Fibroblast of lung (primary cell): ENCODE results near the gene G6PC3. TPM values are rescaled to one million over a fixed set of nuclear protein-coding genes. Genes with fewer than 3 reads are reported as not detected.

Experiments used
- DNase-seq, 2 donors: peaks; one replicate each; pipeline versions ENCODE4 v3.0.0 to v3.0.0-alpha.2; 2010; ENCODE audit warnings: low read depth in 2 of 2
- H2AFZ ChIP-seq: 2 replicates; pipeline ENCODE4 v1.5.1; 2012; ENCODE audit warnings: low read length, control low read depth, inconsistent platforms
- H3K27ac ChIP-seq: 2 replicates; pipeline ENCODE4 v1.5.1; 2011; ENCODE audit warnings: low read length, control low read depth; ENCODE audit not compliant: insufficient read depth
- H3K27me3 ChIP-seq: 2 replicates; pipeline ENCODE4 v1.5.1; 2011; ENCODE audit warnings: mild to moderate bottlenecking, low read length; ENCODE audit not compliant: control insufficient read depth, insufficient read depth
- H3K36me3 ChIP-seq: 2 replicates; pipeline ENCODE4 v1.5.1; 2011; ENCODE audit warnings: low read length; ENCODE audit not compliant: control insufficient read depth, insufficient read depth
- H3K4me1 ChIP-seq: 2 replicates; pipeline ENCODE4 v1.5.1; 2011; ENCODE audit warnings: low read length; ENCODE audit not compliant: control insufficient read depth, insufficient read depth; ENCODE audit errors: extremely low read depth
- H3K4me2 ChIP-seq: 2 replicates; pipeline ENCODE4 v1.5.1; 2011; ENCODE audit warnings: low read length, control low read depth; ENCODE audit not compliant: insufficient read depth; ENCODE audit errors: extremely low read depth
- H3K4me3 ChIP-seq, 4 experiments: fragments of 200-600 bp in 1 of 4; sonication (generic) in 1 of 4; replicated peaks in 1 of 4; 2 replicates each; pipeline ENCODE4 v1.5.1; 2011 to 2016; ENCODE audit warnings: low read length in 4 of 4, low read depth in 3 of 4, mild to moderate bottlenecking in 3 of 4, control low read depth in 2 of 4, inconsistent platforms in 1 of 4, mixed read lengths in 1 of 4; ENCODE audit not compliant: insufficient read depth in 1 of 4; ENCODE audit errors: control extremely low read depth in 1 of 4
- H3K79me2 ChIP-seq: 2 replicates; pipeline ENCODE4 v1.5.1; 2012; ENCODE audit warnings: mild to moderate bottlenecking, low read length, inconsistent platforms; ENCODE audit not compliant: control insufficient read depth, insufficient read depth
- H3K9ac ChIP-seq: 2 replicates; pipeline ENCODE4 v1.5.1; 2011; ENCODE audit warnings: mild to moderate bottlenecking, low read length, control low read depth; ENCODE audit not compliant: insufficient read depth
- H3K9me3 ChIP-seq: 2 replicates; pipeline ENCODE4 v1.5.1; 2012; ENCODE audit warnings: low read depth, low read length; ENCODE audit not compliant: control insufficient read depth, insufficient read depth
- H4K20me1 ChIP-seq: 2 replicates; pipeline ENCODE4 v1.5.1; 2011; ENCODE audit warnings: low read length; ENCODE audit not compliant: control insufficient read depth, insufficient read depth; ENCODE audit errors: extremely low read depth
- EZH2 ChIP-seq: IDR thresholded peaks from 2 replicates; pipeline ENCODE4 v1.5.1; 2012; ENCODE audit warnings: low read length, control low read depth, mild to moderate bottlenecking; ENCODE audit errors: missing control alignments
- polyA plus RNA-seq, 2 donors: library from polyadenylated mRNA; depleted of rRNA in 1 of 2; stranded (reverse) in 1 of 2; unstranded in 1 of 2; fragments of >200 nt; gene quantifications; 2 replicates each; pipeline ENCODE4 v1.2.1, GENCODE V29; 2011 to 2012; ENCODE audit warnings: missing spikeins in 1 of 2
- total RNA-seq: library from RNA; depleted of rRNA; stranded (reverse); fragments of >200 nt; gene quantifications from 2 replicates; pipeline ENCODE4 v1.2.1, GENCODE V29; 2014
- TF ChIP-seq, protein P1 (sequence below), 2 donors: IDR thresholded peaks in 1 of 2; conservative IDR thresholded peaks in 1 of 2; 1 replicate in 1 of 2; 2 replicates in 1 of 2; pipeline ENCODE4 v1.5.1; 2011 to 2012; ENCODE audit warnings: low read length in 2 of 2, control low read depth in 1 of 2, inconsistent platforms in 1 of 2, low read depth in 1 of 2, mild to moderate bottlenecking in 1 of 2

Gene G6PC3
- total and polyA plus RNA-seq, 2 donors (not counting 1 experiment from before 2014, with no cell fraction given): 40.0 to 76.1 TPM

DNA sequence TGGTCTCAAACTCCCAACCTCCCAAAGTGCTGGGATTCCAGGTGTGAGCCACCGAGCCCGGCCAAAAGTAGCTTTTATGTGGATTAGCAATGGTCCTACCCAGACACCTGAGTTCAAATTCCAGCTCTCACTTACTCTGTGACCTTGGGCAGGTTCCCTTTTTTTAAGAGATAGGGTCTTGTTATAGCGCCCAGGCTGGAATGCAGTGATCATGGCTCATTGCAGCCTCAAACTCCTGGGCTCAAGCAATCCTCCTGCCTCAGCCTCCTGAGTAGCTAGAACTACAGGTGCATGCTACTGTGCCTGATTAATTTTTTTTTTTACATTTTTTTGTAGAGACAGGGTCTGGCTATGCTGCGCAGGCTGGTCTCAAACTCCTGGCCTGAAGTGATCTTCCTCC is 36.3 kb downstream of the G6PC3 start:
- H3K36me3 ChIP-seq: no peaks in the 10 kb centered on the region
- no peaks in the 10 kb centered on the region for H4K20me1 ChIP-seq
- H3K9me3 ChIP-seq: no peaks in the 10 kb centered on the region
- H3K4me3 ChIP-seq: no peak overlapping the region
- no peak overlapping the region for H3K27ac ChIP-seq
- no peaks in the 10 kb centered on the region for H3K27me3 ChIP-seq
- TF ChIP-seq, protein P1, sequence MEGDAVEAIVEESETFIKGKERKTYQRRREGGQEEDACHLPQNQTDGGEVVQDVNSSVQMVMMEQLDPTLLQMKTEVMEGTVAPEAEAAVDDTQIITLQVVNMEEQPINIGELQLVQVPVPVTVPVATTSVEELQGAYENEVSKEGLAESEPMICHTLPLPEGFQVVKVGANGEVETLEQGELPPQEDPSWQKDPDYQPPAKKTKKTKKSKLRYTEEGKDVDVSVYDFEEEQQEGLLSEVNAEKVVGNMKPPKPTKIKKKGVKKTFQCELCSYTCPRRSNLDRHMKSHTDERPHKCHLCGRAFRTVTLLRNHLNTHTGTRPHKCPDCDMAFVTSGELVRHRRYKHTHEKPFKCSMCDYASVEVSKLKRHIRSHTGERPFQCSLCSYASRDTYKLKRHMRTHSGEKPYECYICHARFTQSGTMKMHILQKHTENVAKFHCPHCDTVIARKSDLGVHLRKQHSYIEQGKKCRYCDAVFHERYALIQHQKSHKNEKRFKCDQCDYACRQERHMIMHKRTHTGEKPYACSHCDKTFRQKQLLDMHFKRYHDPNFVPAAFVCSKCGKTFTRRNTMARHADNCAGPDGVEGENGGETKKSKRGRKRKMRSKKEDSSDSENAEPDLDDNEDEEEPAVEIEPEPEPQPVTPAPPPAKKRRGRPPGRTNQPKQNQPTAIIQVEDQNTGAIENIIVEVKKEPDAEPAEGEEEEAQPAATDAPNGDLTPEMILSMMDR (conservative IDR thresholded peaks at IDR 0.05 in 1 of 2, IDR thresholded peaks at IDR 0.05 in 1 of 2; ENCODE audit: low read depth in 1 of 2, low read length in 2 of 2): no peak
- TF ChIP-seq EZH2: no peak
- H2AFZ ChIP-seq: no peak overlapping the region
- H3K4me2 ChIP-seq: no peak overlapping the region
- H3K9ac ChIP-seq: no peak overlapping the region
- H3K79me2 ChIP-seq: peaks cover 42% of the 10 kb centered on the region
- no peak for DNase-seq
- H3K4me1 ChIP-seq: peaks cover 34% of the 10 kb centered on the region

DNA sequence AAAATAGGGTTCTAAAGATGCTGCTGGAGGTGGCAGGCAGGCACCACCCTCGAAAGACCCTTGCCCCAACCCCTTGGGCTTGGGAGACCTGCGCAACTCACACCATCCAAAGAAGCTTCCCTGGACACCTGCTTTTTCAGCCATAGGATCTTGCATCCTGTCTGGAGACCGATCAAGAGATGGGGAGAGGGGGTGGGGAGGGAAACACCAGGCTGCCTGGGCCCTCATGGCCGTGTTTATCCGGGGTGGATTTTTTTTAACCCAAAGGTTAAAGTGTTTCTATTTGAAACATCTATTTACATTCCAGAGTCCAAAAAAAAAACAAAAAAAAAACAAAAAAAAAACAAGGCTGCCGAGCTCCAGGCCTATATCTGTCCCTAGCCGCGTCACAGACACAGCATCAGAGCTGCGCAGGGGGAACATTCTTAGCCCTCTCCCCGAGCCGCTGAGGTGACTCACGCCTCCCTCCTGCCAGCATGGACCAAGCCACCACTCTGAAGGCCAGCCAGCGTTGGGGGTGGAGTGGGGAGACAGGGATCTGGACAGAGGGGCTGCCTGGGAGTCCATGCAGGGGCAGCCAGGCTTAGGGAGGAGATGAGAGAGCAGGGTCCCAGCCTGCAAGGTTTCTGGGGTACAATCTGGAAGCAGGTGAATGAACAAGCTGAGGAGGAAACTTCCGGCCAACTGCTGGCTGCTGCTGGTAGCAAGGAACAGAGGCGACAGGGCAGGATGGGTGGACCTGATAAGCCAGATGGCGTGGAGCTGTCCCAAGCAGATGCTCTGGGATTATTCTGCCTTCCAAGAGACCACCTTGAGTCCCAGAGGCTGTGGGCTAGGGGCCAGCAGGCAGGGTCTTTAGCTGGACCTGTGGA is 38.1 kb downstream of the G6PC3 start:
- Histone ChIP-seq H3K36me3 (peaks cover 2% of the 10 kb centered on the region), H3K27ac (peak overlapping the region; percentile 97), H3K4me3 (peak overlapping the region in 3 of 4 experiments; percentile 33 to 56 (median 48)), H3K27me3 (no peaks in the 10 kb centered on the region), H3K4me2 (peak overlapping the region; percentile 100), H3K79me2 (peaks cover 40% of the 10 kb centered on the region), H3K9me3 (no peaks in the 10 kb centered on the region), H2AFZ (no peak overlapping the region), H4K20me1 (no peaks in the 10 kb centered on the region), H3K4me1 (peaks cover 35% of the 10 kb centered on the region), H3K9ac (peak overlapping the region; percentile 35)
- DNase-seq: peak; percentile 96 to 97
- no peak for TF ChIP-seq EZH2
- TF ChIP-seq, protein P1 (conservative IDR thresholded peaks at IDR 0.05 in 1 of 2, IDR thresholded peaks at IDR 0.05 in 1 of 2; ENCODE audit: low read depth in 1 of 2, low read length in 2 of 2): no peak

DNA sequence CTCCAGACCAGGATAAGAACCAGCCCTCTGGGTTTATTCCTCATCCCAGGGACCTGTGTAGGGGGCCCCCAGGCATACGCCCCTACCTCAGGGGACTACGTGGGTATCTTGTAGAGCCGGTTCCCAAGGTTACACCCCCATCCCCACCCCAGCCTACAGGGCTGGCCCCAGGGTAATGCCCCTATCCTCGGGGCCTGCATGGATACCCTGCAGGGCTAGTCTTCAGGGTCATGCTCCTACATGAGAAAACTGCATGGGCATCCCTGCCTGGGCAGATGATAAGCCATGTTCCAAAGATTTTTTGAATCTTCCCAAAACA is 38.7 kb downstream of the G6PC3 start:
- Histone ChIP-seq H3K4me3 (peak overlapping the region in 3 of 4 experiments; percentile 48 to 63 (median 56)), H3K27me3 (no peaks in the 10 kb centered on the region), H2AFZ (no peak overlapping the region), H3K4me2 (peak overlapping the region; percentile 100), H3K4me1 (peaks cover 35% of the 10 kb centered on the region), H3K27ac (peak overlapping the region; percentile 97), H3K79me2 (peaks cover 40% of the 10 kb centered on the region), H3K36me3 (peaks cover 4% of the 10 kb centered on the region), H3K9me3 (no peaks in the 10 kb centered on the region), H4K20me1 (no peaks in the 10 kb centered on the region), H3K9ac (peak overlapping the region; percentile 35)
- TF ChIP-seq, protein P1 (conservative IDR thresholded peaks at IDR 0.05 in 1 of 2, IDR thresholded peaks at IDR 0.05 in 1 of 2; ENCODE audit: low read depth in 1 of 2, low read length in 2 of 2): no peak
- no peak for TF ChIP-seq EZH2
- DNase-seq: no peak
